ENCODE measurements around the gene PTAFR.

PTAFR gene, protein sequence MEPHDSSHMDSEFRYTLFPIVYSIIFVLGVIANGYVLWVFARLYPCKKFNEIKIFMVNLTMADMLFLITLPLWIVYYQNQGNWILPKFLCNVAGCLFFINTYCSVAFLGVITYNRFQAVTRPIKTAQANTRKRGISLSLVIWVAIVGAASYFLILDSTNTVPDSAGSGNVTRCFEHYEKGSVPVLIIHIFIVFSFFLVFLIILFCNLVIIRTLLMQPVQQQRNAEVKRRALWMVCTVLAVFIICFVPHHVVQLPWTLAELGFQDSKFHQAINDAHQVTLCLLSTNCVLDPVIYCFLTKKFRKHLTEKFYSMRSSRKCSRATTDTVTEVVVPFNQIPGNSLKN

DNA sequence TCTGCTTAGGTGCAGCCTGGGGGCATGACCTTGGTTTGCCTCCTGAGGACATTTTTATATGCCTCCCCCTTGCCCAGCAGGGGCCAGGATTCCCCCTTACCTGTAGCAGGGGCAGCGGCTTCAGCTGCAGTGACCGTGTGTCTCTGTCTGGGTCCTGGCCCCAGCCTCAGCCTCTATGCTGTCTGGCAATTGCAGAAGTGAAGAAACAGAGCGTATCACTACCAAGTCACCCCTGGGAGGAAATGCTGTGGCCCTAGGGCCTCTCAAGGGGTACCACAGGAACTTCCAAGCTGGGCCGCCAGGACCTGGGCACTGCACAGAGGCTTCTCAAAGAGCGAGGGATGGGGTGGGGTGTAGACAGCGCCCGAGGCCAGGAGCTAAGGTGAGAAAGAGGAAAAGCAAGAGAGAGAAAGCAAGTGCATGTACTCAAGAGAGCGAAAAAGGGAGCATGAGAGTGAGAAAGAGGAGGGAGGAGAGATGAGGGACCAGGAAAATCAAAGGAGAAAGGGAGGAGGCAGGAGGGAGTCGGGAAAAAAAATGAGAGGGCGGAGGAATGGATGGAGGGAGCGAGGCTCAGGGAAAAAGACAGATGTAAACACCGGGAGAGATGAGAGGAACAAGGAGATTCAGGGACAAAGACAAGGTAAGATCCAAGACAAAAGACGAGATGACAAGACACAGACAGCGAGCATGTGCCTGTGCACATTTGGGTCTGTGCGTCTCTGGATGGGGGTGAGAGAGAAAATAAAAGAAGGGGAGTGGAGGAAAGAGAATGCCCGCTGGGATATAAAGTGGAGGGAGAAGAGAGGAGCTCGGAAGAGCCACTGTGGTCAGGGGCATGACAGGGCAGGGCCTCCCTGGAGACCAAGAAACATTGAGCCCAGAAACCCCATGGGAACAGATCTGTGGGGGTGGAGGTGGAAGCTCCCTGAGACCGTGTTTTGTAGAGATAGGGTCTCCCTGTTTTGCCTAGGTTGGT is at the start of gene PTAFR:
TSS of gene PTAFR (minus strand) at position 199 of the 979 bp plus-strand sequence. CDS start 25,669 bp downstream, outside the sequence.
- no peak for DNase-seq (ENCODE audit: extremely low read depth in 1 of 2, low read depth in 1 of 2)

DNA sequence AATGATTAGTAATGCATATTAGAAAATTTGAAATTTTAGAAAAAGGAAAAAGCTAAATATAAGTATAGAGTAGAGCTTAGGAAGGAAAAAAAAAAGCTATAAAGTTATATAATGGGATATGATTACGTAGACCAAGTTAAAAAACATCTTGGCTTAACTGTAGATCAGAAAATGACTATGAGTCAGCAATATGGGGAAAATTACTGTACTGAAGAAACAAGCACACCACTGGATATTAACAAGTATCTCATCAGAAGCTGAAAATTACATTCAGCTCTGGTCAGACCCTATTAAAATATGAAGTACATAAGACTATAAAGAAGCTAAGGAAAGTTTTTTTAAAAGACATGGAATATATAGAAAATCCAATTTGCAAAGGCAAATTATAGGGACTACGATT is 36.8 kb upstream of the PTAFR start:
- no peak for DNase-seq (ENCODE audit: extremely low read depth in 1 of 2, low read depth in 1 of 2)

DNA sequence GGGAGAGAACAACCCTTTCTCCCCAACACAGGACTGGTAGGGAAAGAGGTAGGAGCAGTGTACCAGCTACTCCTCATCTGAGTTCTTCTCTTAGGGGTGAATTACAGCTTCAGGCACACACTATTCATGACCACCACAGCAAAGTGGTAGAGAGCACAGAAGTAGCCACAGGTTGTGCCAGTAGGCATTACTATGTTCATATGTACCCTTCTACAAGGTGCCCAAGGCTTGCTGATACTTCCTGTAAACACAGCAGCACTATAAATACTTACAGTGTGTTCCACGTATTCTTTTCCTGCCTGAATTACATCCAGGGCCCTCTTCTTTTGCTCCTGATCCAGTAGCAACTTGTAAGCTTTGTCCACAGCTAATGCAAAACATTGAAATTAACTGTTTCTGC is 33.2 kb upstream of the PTAFR start:
- no peak for DNase-seq (ENCODE audit: extremely low read depth in 1 of 2, low read depth in 1 of 2)

DNA sequence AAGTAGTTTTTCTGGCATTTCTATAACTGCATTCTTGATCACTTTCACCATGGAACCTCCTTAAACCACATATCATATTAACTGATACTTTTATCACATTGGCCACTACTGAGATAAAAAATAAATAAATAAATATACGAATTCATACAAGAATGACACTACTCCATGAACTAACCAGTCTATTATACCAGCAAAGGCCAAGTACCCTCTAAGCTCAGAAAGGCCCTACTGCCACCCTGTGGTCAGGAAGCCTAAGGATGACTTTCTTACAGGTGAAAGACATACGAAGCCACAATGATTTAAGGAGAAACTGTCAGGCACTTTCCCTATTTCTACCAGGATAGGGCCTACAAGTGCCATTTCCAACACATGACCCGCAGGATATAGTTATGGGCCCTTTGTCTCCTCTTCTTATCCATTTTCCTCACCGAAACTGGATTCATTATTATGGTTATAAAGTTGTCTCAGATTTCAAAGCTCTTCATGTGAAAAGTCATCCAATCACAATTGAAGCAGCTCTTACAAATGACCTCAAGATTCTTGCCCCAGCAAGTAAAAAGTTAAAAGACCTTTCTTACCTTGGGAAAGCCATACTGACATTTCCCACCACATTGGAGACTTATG is 32.4 kb upstream of the PTAFR start:
- DNase-seq (ENCODE audit: extremely low read depth in 1 of 2, low read depth in 1 of 2): peak in 1 of 2 donors; percentile 19

DNA sequence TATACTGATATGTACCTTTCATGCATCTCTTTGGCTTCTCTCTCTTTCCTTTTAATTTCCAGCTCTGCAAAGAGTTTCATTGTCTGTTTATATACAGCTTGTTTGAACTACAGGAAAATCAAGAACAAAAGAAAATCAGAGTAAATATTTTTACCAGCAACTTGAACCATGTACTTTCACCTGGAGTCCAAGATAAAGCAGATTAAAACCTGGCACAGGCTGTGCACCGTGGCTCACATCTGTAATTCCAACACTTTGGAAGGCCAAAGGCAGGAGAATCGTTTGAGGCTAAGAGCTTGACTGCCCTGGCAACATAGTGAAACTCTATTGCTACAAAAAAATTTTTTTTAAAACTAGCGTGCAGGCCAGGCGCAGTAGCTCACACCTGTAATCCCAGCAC is 28.8 kb upstream of the PTAFR start:
- no peak for DNase-seq (ENCODE audit: extremely low read depth in 1 of 2, low read depth in 1 of 2)

DNA sequence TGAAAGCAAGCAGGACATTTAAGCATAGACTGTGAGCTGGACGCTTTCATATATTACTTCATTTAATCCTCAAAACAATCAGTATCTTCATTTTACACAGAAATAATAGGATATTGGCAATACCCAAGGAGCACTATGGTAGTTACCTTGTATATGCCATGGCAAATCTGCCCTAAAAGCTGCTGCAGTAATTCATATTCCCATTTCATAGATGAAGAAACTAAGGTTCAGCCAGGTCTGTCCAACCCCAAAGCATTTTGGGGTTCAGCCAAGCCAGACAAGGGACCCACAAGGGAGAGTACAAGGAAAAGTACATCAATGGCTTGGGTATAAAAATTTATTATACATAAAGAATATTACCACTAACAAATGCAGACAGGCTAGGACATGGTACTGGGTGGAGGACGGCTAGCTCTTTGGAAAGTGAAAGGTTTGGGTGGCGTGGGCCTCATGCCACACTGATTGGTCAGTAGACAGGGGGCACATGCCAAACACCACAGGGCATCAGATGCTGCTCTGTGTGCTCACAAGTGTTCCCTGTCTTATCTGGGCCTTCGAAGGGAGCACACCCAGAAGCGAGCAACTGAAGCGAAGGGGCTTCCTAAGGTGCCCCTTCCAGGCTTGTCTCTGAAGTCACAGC is 23.9 kb upstream of the PTAFR start:
- DNase-seq (ENCODE audit: extremely low read depth in 1 of 2, low read depth in 1 of 2): no peak

DNA sequence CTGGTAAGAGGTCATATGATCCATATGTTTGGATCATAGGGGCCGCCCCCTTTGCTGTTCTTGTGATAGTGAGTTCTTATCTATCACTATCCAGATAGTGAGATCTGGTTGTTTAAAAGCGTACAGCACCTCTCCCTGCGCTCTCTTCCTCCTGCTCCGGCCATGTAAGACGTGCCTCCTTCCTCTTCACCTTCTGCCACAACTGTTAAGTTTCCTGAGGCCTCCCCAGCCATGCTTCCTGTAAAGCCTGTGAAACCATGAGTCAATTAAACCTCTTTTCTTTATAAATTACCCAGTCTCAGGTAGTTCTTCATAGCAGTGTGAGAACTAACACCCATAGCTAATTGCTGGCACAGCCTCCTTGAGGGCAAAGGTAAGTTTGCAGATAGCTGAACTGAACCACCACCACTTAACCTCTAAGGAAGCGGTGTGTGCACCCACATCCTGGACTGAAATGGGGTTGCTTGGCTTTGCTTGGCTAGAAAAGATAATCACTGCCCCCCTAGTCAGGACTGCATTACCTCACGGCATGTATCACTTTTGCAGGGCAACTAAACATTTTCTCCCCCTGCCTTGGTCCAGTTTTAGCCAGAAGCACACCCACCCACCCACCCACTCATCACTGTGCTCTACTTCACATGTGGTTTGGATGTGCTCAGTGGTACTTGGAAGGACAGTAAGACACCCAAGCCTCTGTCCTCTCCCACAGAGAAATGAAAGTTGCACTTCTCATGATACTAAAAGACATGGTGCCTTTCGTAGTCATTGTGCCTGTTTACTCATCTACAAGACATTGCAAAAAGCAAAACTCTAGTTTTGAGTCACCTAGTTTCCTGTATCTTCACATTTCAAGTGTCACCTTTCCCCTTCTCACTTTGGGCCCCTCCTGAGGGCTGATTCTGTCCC is 23.1 kb upstream of the PTAFR start:
- DNase-seq (ENCODE audit: extremely low read depth in 1 of 2, low read depth in 1 of 2): peak; percentile 13 to 19

DNA sequence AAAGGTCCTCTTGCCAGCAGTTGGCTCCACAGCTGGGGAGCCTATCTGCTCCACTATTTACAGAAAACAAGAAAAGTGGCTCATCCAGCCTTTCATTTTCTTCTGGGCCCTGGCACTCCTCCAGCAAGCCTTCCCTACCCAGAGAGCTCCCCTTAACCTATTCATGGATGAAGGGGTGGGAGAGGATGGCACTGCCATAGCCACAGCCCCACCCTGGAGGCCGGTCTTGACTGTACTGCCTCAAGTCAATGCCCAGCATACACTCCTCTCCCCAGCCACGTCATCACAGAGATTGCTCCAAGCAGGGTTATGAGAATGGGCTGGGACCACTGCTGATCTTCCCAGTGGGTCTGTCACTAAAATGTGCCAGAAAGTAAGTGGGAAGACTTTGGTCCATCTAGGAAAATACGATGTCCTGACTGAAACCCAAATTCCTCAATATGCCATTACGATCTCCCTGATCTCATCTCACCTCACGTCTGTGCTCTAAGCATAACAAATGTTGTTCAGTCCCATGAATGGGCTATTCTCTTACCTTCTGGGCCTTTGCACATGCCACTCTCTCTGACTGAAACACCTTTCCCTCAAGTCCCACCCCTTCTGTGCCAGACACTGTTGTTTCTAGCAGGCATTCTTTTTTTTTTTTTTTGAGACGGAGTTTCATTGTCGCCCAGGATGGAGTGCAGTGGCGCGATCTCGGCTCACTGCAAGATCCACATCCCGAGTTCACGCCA is 21.4 kb upstream of the PTAFR start:
- DNase-seq (ENCODE audit: extremely low read depth in 1 of 2, low read depth in 1 of 2): no peak

DNA sequence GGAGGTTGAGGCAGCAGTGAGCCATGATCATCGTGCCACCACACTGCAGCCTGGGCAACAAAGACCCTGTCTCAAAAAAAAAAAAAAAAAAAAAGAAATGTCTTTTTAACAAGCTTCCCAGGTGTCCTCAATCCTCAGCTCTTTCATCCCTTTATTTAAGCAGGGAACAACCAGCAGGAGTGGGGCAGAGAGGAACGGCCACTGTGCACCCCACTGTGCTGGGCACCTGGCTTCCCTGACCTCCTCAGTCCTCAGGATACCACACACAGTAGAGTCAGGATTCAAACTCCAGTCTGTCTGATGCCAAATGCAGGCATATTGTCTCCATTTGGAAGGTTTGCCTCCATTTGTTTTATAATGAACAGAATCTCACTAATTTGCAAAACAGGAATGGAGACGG is 19.8 kb upstream of the PTAFR start:
- DNase-seq (ENCODE audit: extremely low read depth in 1 of 2, low read depth in 1 of 2): no peak

DNA sequence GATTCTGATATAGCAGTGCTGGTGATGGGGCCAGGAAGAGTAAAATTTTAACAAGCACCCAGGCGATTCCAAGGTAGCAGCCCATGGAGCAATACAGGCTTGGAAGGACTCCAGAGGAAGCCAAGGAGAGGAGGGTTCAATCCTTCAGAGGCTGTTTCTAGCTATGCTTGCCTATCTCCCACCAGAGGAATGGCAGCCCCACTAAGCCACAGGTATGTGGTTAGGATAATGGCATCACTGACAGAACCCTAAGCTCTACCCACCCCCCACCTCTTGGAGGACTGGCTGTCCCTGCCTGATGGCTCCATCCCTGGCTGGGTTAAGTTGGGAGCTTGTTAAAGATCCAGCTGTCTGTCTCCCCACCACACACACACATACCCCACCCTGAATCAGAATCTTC is 19.3 kb upstream of the PTAFR start:
- no peak for DNase-seq (ENCODE audit: extremely low read depth in 1 of 2, low read depth in 1 of 2)

DNA sequence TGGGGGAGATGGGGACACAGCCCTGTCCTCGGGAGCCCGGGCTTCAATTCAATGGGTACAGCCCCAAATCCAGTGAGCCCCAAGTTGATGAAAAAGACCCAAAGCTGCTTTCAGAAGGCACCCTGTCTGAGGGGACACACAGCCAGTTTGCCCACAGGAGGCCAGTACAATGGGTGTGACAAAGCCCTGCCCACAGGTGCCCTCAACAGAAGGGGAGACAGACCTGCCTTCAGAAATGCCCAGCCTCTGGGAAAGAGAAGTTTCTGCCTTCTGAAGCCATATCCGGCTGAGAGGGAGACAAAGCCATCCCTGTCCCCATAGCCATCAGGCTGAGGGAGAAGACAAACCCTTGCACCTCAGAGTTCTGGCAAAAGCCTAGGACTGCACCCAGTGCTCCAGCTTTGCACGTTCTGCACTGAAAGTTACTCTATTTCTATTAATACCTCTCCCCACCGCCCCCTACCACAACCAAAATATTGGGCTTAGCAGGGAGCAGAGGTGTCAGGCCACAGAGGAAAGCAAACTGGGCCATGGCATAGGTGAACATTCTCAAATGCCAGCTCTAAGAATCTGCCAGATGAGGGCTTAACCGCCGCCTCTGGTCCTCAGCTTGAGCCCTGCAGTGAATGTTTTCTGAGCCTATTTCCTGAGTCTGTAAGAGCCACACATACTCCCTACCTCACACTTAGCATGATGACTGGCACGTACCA is 18.0 kb upstream of the PTAFR start:
- DNase-seq (ENCODE audit: extremely low read depth in 1 of 2, low read depth in 1 of 2): no peak

DNA sequence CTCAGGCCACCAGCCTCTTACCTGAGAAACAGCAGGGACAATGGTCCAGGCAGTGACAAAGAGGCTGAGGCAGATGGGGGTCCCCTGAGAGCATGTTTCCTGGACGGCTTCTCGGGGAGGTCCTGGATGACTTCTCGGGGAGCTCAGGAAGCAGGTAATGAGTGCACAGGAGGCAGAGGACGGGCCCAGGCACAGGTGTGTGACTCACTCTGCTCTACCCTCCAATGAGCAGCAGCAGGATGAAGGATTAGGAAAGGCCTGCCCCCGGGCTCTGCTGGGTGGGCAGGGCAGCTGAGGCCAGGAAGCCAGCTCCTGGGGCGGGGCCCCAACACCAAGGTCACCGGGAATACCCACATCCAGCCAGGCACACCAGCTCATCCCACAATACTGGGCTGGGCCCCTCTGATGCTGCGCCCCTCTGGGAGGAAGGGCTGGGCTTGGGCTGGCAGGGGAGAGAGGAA is 17.2 kb upstream of the PTAFR start:
- DNase-seq (ENCODE audit: extremely low read depth in 1 of 2, low read depth in 1 of 2): no peak

DNA sequence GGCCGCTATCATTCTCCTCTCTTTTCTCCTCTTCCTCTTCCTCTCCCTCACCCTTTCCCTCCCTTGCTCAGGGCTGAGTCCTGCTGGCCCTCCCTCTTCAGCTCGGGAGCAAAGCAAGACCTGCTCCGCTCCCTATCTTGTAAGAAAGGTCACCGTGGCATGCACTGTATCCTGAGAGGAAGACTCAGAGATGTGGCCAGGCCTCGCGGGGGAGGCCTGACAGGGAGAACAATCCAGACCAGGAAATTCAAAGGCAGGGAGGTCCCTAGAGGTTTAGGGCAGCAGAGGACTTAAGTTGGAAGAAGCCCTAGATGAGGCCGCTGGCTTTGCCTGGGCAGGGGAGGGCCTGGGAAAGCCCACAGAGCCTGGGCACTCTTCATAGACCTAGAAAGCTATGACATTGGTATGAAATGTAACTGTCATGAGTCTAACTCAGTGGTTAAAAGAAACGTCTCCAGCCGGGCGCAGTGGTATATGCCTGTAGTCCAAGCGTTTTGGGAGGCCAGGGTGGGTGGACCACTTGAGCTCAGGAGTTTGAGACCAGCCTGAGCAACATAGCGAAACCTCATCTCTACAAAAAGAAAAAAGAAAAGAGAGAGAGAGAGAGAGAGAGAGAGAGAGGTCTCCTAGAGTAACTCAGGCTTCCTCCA is 14.6 kb upstream of the PTAFR start:
- DNase-seq (ENCODE audit: extremely low read depth in 1 of 2, low read depth in 1 of 2): no peak

DNA sequence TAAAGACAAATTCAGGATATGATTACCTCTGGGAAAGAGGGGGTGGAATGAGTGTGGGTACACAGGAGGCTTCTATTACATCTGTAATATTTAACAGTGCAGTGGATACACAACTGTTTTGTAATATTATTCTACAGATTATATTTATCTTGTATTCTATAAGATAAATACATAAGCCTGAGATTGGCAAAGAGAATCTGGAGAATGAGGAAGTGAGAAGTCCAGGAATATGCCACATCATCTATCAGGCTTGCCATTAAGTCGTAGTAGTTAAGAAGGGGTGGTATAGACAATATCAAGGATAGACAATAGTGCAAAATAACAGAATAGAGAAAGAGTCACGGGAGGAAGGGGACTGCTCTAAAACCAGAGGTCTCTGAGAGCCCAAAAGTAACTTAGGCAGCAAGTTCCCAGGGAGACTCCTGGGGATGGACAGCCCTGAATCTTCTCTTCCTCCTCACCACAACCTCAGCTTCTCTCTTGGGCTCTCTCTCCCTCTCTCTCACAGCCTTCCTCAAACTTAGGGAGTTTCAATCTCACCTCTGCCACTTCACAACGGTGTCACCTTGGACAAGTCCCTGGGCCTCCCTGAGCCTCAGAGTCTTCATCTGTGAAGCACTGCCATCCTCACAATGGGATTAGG is 14.0 kb upstream of the PTAFR start:
- no peak for DNase-seq (ENCODE audit: extremely low read depth in 1 of 2, low read depth in 1 of 2)

DNA sequence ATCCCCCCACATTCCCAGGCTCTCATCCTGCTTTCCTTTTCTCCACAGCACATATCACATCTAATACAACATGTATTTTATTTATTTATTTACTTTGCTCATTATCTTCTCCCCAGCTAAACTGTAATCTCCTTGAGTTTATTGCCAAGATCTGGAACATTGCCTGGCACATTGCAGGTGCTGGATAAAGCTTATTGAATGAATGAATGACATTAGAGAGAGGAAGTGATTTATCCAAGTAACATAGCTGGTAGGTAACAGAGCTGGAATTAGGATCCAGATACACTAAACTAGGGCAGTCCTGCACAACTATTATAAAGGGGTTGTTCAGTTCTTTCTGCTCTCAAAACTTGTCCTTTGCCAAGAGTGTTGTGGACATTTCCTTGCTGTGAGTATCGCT is 8.6 kb upstream of the PTAFR start:
- DNase-seq (ENCODE audit: extremely low read depth in 1 of 2, low read depth in 1 of 2): no peak

DNA sequence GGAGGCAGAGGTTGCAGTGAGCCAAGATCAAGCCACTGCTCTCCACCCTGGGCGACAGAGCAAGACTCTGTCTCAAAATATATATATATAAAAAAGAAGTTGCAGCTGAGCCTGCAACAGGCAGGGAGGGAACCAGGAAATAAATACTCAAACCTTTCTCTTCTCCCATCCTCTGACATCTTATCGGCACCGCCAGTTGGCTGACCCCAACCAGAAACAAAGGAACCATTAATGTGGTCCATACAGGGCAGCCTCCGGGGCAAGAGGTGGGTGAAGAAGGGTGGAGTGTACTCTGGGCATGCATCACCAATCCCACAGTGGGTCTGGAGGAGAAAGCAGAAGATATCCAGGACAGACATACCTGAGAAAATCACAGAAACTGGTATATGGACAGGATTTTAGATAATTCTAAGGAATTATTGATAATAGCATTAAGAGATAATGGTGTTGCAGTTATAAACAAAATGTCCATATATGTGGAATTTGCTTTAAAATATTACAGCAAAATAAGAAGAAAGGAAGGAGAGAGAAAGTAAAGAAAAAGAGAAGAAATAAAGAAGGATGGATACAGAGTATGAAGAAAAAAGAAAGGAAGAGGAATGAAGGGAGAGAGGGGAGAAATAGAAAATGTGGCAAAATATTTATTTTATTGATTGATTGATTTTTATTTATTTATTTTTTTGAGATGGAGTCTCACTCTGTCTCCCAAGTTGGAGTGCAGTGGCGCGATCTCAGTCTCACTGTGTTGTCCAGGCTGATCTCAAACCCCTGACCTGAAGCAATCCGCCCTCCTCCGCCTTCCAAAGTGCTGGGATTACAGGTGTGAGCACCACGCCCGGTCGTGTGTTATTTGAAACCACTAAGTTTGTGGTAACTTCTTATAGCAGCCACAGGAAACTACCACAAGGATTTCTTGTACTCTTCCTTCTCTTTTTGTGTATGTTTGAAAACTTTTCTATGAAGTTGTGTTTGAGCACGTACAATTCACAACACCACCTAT is 4.1 kb upstream of the PTAFR start:
- DNase-seq (ENCODE audit: extremely low read depth in 1 of 2, low read depth in 1 of 2): no peak

All from activated CD8-positive, alpha-beta memory T cell treated with anti-CD3 and anti-CD28 coated beads for 1 hour (primary cell).